ENCODE data around the gene DHDH.
"Not testable (repeated sequence)": the region's sequence is repeated elsewhere in the genome, so short reads cannot be mapped to it uniquely, and the experiment has no call there.

DNA sequence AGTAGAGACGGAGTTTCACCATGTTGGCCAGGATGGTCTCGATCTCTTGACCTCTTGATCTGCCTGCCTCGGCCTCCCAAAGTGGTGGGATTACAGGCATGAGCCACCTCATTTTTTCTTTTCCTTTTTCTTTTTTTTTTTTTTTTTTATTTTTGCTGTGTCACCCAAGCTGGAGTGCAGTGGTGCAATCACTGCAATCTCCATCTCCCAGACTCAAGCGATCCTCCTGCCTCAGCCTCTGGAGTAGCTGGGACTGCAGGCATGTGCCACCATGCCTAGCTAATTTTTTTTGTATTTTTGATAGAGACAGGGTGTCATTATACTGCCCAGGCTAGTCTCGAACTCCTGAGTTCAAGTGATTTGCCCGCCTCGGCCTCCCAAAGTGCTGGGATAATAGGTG lies 31.2 kb upstream of the DHDH start:
- TF ChIP-seq POLR2A (IDR thresholded peaks at IDR 0.05), result not testable (repeated sequence)
- TF ChIP-seq, protein P1, sequence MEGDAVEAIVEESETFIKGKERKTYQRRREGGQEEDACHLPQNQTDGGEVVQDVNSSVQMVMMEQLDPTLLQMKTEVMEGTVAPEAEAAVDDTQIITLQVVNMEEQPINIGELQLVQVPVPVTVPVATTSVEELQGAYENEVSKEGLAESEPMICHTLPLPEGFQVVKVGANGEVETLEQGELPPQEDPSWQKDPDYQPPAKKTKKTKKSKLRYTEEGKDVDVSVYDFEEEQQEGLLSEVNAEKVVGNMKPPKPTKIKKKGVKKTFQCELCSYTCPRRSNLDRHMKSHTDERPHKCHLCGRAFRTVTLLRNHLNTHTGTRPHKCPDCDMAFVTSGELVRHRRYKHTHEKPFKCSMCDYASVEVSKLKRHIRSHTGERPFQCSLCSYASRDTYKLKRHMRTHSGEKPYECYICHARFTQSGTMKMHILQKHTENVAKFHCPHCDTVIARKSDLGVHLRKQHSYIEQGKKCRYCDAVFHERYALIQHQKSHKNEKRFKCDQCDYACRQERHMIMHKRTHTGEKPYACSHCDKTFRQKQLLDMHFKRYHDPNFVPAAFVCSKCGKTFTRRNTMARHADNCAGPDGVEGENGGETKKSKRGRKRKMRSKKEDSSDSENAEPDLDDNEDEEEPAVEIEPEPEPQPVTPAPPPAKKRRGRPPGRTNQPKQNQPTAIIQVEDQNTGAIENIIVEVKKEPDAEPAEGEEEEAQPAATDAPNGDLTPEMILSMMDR (IDR thresholded peaks at IDR 0.05), result not testable (repeated sequence)

Data from heart left ventricle (tissue), 13 donors.